Measurements from ENCODE around the gene USP25. TPM values are rescaled to one million over a fixed set of nuclear protein-coding genes. Genes with fewer than 3 reads are reported as not detected.
A peak's percentile ranks its signal among the peaks of the same experiment; 100 is the strongest.

The USP25 gene
- total RNA-seq, 4 donors from 2014 or later = 99.4 to 130 (median 107) TPM

- no peak for ATAC-seq
- peak overlapping the region; percentile 85 to 92 (median 88) for H3K27ac ChIP-seq
- peaks cover 24 to 30% of the 10 kb centered on the region in 2 donors for H3K4me1 ChIP-seq
- TF ChIP-seq POLR2A (IDR thresholded peaks at IDR 0.05) (no peak), CTCF (IDR thresholded peaks at IDR 0.05 in 4 of 5, conservative IDR thresholded peaks at IDR 0.05 in 1 of 5) (no peak)
- peaks cover 0 to 12% of the 10 kb centered on the region in 2 donors for H3K36me3 ChIP-seq
- intact Hi-C loops (cut with DNase I; ENCODE audit: low total_unique reads) = loop anchor here (2.0 kb wide), 1 partner anchor 13 kb away; no protein-coding TSS in a partner anchor
- in situ Hi-C loops (cut with MboI; ENCODE audit: low sequenced_read_pairs in 4 of 4) = loop anchor here in 2 of 4 donors (10.0 kb wide), 1 partner anchor 89 kb away; no protein-coding TSS in a partner anchor
- DNase-seq = no peak
- H3K4me3 ChIP-seq = no peak overlapping the region
- no peaks in the 10 kb centered on the region for H3K27me3 ChIP-seq
- no peaks in the 10 kb centered on the region for H3K9me3 ChIP-seq
These were observed 93.8 kb downstream of the USP25 start for GRCh38 chr21:15823486-15824150.

- peak overlapping the region; percentile 85 to 92 (median 88) for H3K27ac ChIP-seq
- peaks cover 0 to under 1% of the 10 kb centered on the region in 2 donors for H3K36me3 ChIP-seq
- peak; percentile 65 to 69 for ATAC-seq
- peak overlapping the region in 3 of 4 donors; percentile 5 to 32 (median 21) for H3K4me3 ChIP-seq
- intact Hi-C loops (cut with DNase I; ENCODE audit: low total_unique reads) = loop anchor here (1.0 to 5.0 kb wide), 4 partner anchors 15 to 1443 kb away; partner anchors contain the start of genes HSPA13, NRIP1 and USP25
- no peaks in the 10 kb centered on the region for H3K9me3 ChIP-seq
- no peaks in the 10 kb centered on the region for H3K27me3 ChIP-seq
- in situ Hi-C loops (cut with MboI; ENCODE audit: low sequenced_read_pairs in 4 of 4) = loop anchor here in 3 of 4 donors (5.0 to 25.0 kb wide), 3 partner anchors 91 to 338 kb away; no protein-coding TSS in a partner anchor
- TF ChIP-seq CTCF (IDR thresholded peaks at IDR 0.05 in 4 of 5, conservative IDR thresholded peaks at IDR 0.05 in 1 of 5) = no peak
- TF ChIP-seq POLR2A (IDR thresholded peaks at IDR 0.05) = no peak
- H3K4me1 ChIP-seq = peaks cover 24 to 30% of the 10 kb centered on the region in 2 donors
- DNase-seq = no peak
These were observed 95.9 kb downstream of the USP25 start for GRCh38 chr21:15825700-15826099.

DNA sequence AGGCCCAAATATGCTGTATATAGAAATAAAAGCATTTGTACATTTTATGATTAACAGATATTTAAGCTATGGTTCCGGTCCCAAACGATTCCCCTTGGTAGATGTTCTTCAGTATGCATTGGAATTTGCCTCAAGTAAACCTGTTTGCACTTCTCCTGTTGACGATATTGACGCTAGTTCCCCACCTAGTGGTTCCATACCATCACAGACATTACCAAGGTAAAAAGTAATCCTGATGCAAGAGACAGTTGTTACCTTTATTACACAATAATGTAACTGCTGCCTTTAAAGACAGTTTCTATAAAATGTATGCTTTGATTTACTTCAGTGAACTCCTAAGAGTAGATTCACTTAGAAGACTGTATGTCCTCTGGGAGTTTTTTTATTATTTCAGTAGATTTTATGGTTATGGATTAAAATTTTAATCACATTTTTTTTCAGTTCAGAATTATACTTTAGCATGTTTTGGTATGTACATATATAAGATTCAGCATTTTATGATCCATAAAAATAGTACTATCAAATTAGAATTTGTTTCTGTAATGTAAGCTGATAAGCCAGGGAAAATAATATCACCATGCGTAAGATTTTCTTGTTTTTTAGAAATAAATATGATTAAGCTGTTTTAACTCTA is 96.5 kb downstream of the USP25 start:
- intact Hi-C loops (cut with DNase I; ENCODE audit: low total_unique reads) = loop anchor here (1.0 to 5.0 kb wide), 3 partner anchors 97 to 1444 kb away; partner anchors contain the start of genes HSPA13, NRIP1 and USP25
- peaks cover 0 to 7% of the 10 kb centered on the region in 2 donors for H3K36me3 ChIP-seq
- no peaks in the 10 kb centered on the region for H3K9me3 ChIP-seq
- ATAC-seq (peak; percentile 74 to 79), DNase-seq (peak; percentile 27 to 51)
- H3K27me3 ChIP-seq = no peaks in the 10 kb centered on the region
- no peak for TF ChIP-seq POLR2A (IDR thresholded peaks at IDR 0.05)
- peak; percentile 42 to 62 (median 58) for TF ChIP-seq CTCF (IDR thresholded peaks at IDR 0.05 in 4 of 5, conservative IDR thresholded peaks at IDR 0.05 in 1 of 5)
- in situ Hi-C loops (cut with MboI; ENCODE audit: low sequenced_read_pairs in 4 of 4) = loop anchor here in 3 of 4 donors (5.0 to 25.0 kb wide), 3 partner anchors 91 to 339 kb away; no protein-coding TSS in a partner anchor
- peaks cover 24 to 30% of the 10 kb centered on the region in 2 donors for H3K4me1 ChIP-seq
- peak overlapping the region; percentile 21 to 32 (median 25) for H3K4me3 ChIP-seq
- H3K27ac ChIP-seq = peak overlapping the region; percentile 85 to 92 (median 88)

- peaks cover 0 to 13% of the 10 kb centered on the region in 2 donors for H3K36me3 ChIP-seq
- TF ChIP-seq CTCF (IDR thresholded peaks at IDR 0.05 in 4 of 5, conservative IDR thresholded peaks at IDR 0.05 in 1 of 5) = no peak
- TF ChIP-seq POLR2A (IDR thresholded peaks at IDR 0.05) = peak; percentile 35 to 58
- peak; percentile 69 to 76 for DNase-seq
- H3K27ac ChIP-seq = peak overlapping the region; percentile 85 to 92 (median 88)
- in situ Hi-C loops (cut with MboI; ENCODE audit: low sequenced_read_pairs in 4 of 4) (loop anchor here in 3 of 4 donors (5.0 to 25.0 kb wide), 3 partner anchors 92 to 340 kb away; no protein-coding TSS in a partner anchor), intact Hi-C loops (cut with DNase I; ENCODE audit: low total_unique reads) (loop anchor here (1.0 to 5.0 kb wide), 3 partner anchors 98 to 1445 kb away; partner anchors contain the start of genes HSPA13, NRIP1 and USP25)
- peak overlapping the region; percentile 12 to 32 (median 25) for H3K4me3 ChIP-seq
- H3K9me3 ChIP-seq = no peaks in the 10 kb centered on the region
- H3K27me3 ChIP-seq = no peaks in the 10 kb centered on the region
- peak; percentile 93 to 96 for ATAC-seq
- peaks cover 23 to 30% of the 10 kb centered on the region in 2 donors for H3K4me1 ChIP-seq
These were observed 97.3 kb downstream of the USP25 start for GRCh38 chr21:15826908-15827601.
